ENCODE data around the gene CERKL.

Gene CERKL

DNA sequence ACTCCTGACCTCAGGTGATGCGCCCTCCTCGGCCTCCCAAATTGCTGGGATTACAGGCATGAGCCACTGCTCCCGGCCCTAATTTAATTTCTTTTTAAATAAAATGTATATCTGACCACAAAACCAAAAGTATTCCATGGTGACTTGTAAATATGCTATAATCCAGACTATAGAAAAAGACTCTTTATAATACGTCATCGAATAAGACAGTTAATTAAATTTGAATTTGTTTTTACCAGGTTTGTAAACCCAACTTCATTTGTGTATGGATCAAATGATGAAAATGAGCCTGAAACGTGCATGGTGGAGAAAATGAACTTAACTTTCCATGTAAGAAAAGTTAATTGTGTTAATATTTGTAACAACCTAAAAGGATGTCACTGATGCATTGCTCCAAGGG is 129.8 kb downstream of the CERKL start:
- DNase-seq (ENCODE audit: extremely low read depth, low read depth) = no peak
- TF ChIP-seq, protein P1, sequence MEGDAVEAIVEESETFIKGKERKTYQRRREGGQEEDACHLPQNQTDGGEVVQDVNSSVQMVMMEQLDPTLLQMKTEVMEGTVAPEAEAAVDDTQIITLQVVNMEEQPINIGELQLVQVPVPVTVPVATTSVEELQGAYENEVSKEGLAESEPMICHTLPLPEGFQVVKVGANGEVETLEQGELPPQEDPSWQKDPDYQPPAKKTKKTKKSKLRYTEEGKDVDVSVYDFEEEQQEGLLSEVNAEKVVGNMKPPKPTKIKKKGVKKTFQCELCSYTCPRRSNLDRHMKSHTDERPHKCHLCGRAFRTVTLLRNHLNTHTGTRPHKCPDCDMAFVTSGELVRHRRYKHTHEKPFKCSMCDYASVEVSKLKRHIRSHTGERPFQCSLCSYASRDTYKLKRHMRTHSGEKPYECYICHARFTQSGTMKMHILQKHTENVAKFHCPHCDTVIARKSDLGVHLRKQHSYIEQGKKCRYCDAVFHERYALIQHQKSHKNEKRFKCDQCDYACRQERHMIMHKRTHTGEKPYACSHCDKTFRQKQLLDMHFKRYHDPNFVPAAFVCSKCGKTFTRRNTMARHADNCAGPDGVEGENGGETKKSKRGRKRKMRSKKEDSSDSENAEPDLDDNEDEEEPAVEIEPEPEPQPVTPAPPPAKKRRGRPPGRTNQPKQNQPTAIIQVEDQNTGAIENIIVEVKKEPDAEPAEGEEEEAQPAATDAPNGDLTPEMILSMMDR (IDR thresholded peaks at IDR 0.05; ENCODE audit: low read depth, low read length, missing control alignments) = no peak
- H3K4me3 ChIP-seq (replicated peaks; ENCODE audit: low read depth, low read length) = no peak overlapping the region

DNA sequence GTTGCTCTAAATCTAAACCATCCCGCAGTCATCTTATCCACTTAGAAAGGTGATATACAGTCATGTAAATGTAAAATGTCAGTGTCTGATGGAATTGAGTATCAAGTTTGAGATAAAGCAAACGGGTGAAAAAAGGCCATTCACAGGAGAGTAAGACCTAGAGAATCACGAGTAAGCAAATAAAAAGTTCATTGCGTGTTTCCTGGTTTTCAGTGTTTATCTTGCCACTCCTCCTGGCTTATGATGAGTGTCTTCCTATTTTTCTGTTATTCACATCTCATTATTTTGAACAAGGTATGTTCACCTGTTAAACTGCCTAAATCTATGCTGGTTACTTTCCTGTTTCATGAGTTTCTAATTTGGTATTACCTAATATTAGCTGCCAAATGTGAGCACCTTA is 130.9 kb downstream of the CERKL start:
- no peak for DNase-seq (ENCODE audit: extremely low read depth, low read depth)
- TF ChIP-seq, protein P1 (IDR thresholded peaks at IDR 0.05; ENCODE audit: low read depth, low read length, missing control alignments) = no peak
- no peak overlapping the region for H3K4me3 ChIP-seq (replicated peaks; ENCODE audit: low read depth, low read length)

DNA sequence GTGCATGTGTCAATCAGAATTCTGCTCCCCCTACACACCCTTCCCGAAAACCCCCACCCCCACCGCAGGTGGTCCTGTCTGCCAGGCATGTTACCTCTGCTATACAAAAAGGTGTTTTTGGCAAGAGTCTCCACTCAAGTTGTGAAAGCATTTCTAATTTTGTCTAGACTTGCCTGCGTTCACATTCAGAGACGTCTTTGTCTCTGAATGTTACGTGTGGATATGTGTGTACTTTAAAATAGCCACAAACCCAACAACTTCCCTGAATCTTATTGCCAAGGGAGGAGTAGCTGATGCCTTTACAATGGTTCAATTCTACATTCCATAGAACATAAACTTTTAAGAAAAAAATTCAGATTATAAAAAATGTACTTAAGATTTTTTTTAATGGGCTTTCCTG is 133.1 kb downstream of the CERKL start:
- no peak for DNase-seq (ENCODE audit: extremely low read depth, low read depth)
- TF ChIP-seq, protein P1 (IDR thresholded peaks at IDR 0.05; ENCODE audit: low read depth, low read length, missing control alignments) = no peak
- no peak overlapping the region for H3K4me3 ChIP-seq (replicated peaks; ENCODE audit: low read depth, low read length)

DNA sequence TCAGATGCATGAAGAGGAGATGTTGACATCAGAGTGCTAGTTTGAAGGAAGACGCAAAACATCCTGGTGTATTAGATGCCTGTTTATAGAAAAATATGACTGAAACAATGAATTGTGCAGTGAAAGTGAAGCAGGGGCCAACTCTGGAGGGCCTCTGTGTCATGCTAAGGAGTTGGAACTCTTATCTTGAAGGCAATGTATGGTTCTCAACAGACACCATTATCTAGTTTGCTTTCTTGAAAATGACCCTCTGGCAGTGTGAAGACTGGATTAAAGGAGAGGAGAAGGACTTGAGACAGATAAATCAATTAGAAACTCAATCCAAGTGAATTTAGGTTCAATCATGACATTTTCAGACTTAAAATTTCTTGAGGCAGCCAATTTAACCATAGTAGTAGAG is 136.7 kb downstream of the CERKL start:
- no peak overlapping the region for H3K4me3 ChIP-seq (replicated peaks; ENCODE audit: low read depth, low read length)
- DNase-seq (ENCODE audit: extremely low read depth, low read depth) = no peak
- TF ChIP-seq, protein P1 (IDR thresholded peaks at IDR 0.05; ENCODE audit: low read depth, low read length, missing control alignments) = no peak

DNA sequence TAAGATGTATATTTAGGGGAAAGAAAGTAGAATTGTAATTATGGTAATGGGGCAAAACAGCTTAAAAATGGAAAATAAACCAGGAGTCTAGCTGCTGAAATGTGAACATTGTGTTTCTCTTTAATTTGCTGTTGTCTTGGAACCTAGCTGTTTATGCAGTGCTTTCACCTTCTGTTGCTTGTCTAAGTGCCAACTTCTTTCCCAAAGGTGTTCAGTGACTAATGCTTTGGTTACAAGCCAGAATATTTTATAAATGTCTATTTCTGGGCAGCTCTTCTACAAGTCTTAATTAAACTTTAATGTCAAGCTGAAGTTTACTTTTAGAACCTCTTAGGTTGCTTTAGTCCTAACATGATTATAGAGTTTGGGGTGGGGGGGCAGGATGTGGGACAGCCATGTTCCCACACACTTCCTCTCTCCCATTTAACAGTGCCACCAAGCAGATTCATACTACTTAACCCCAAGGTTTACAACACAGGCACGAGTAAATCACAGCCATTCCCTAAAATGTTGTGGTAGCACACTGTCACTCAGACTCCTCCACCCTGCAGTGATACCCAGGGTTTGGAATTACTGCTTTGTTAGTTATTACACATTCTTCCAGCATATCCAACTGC is 139.1 kb downstream of the CERKL start:
- TF ChIP-seq, protein P1 (IDR thresholded peaks at IDR 0.05; ENCODE audit: low read depth, low read length, missing control alignments) = no peak
- no peak overlapping the region for H3K4me3 ChIP-seq (replicated peaks; ENCODE audit: low read depth, low read length)
- DNase-seq (ENCODE audit: extremely low read depth, low read depth) = no peak

DNA sequence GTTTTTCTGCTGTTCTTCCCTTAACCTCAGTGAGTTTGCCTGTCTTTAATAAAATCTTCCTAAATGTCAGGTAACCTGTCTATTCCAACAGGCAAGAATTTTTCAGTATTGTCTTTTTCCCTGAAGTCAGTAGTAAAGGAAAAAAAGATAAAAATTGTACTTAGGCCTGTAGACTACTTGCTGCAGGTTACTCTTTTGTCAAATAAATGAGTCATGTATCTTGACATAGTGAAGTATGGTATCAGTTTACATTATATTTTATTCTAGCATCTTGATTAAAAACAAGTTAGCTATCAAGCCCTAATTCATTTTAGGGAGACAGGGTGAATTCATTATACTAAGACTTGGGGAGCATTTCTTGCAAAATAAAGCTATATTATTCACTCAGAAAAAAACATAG is 139.9 kb downstream of the CERKL start:
- H3K4me3 ChIP-seq (replicated peaks; ENCODE audit: low read depth, low read length) = no peak overlapping the region
- no peak for DNase-seq (ENCODE audit: extremely low read depth, low read depth)
- TF ChIP-seq, protein P1 (IDR thresholded peaks at IDR 0.05; ENCODE audit: low read depth, low read length, missing control alignments) = no peak

DNA sequence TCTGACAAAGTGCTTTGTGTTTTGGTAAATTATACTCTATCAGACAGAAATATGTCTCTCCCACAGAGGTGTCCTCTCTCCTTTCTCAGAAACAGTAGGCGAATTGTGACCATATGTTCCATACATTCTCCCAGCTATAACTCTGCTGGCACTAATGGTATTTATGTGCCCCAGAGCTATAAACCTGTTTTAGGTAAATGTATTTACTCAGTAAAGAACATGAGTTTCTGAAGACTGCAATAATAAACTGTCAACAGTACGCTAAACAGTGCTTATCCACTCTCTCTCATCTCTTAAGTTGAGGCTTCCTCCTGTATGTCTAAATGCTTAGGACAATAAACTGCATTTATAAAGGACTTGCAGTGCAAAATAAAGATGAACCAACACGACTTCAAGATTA is 141.2 kb downstream of the CERKL start:
- no peak for DNase-seq (ENCODE audit: extremely low read depth, low read depth)
- no peak overlapping the region for H3K4me3 ChIP-seq (replicated peaks; ENCODE audit: low read depth, low read length)
- TF ChIP-seq, protein P1 (IDR thresholded peaks at IDR 0.05; ENCODE audit: low read depth, low read length, missing control alignments) = no peak
